CD4-positive, alpha-beta memory T cell (primary cell): ENCODE data around the gene C1orf115. TPM values are rescaled to one million over a fixed set of nuclear protein-coding genes. Genes with fewer than 3 reads are reported as not detected.

ENCODE experiments used
- CTCF ChIA-PET: fragments of 350-600 bp; sonication (Branson Sonifier 250); formaldehyde crosslinking; loops from one replicate; lab custom pipeline; 2021; ENCODE audit warnings: inconsistent platforms; ENCODE audit not compliant: partially characterized antibody; lab: Charles Lee
- POLR2A ChIA-PET: fragments of 350-600 bp; sonication (Branson Sonifier 250); formaldehyde crosslinking; loops from one replicate; lab custom pipeline; 2021; ENCODE audit not compliant: partially characterized antibody; lab: Charles Lee
- DNase-seq, 5 donors: peaks; one replicate each; pipeline versions ENCODE4 v3.0.0 to v3.0.0-alpha.2; 2020 to 2022; ENCODE audit warnings: mixed read lengths in 1 of 5
- H3K27ac ChIP-seq: one replicate; pipeline ENCODE4 v1.7.0; 2013; ENCODE audit warnings: low read depth, low read length
- H3K27me3 ChIP-seq: 2 replicates; pipeline ENCODE4 v1.7.0; 2013; ENCODE audit warnings: mild to moderate bottlenecking, low read length, moderate library complexity; ENCODE audit not compliant: insufficient read depth
- H3K36me3 ChIP-seq: 2 replicates; pipeline ENCODE4 v1.7.0; 2013; ENCODE audit warnings: mild to moderate bottlenecking, low read length, moderate library complexity; ENCODE audit not compliant: insufficient read depth
- H3K4me1 ChIP-seq: 2 replicates; pipeline ENCODE4 v1.7.0; 2013; ENCODE audit warnings: mild to moderate bottlenecking, low read length, moderate library complexity; ENCODE audit not compliant: insufficient read depth
- H3K4me3 ChIP-seq, 2 donors: one replicate each; pipeline ENCODE4 v1.7.0; 2013; ENCODE audit warnings: low read length in 2 of 2, mild to moderate bottlenecking in 1 of 2
- H3K9me3 ChIP-seq, 2 donors: one replicate each; pipeline ENCODE4 v1.7.0; 2013; ENCODE audit warnings: low read length in 2 of 2, control low read depth in 1 of 2; ENCODE audit not compliant: control insufficient read depth in 1 of 2
- H3K27ac Mint-ChIP-seq, 7 donors: one replicate each; pipeline ENCODE4 v1.8.0; 2020 to 2021; ENCODE audit warnings: mixed read lengths in 7 of 7, mild to moderate bottlenecking in 6 of 7, inconsistent platforms in 3 of 7, moderate library complexity in 3 of 7
- H3K27me3 Mint-ChIP-seq, 2 donors: one replicate each; pipeline ENCODE4 v1.8.0; 2020 to 2021; ENCODE audit warnings: mixed read lengths in 2 of 2
- H3K36me3 Mint-ChIP-seq, 2 donors: one replicate each; pipeline ENCODE4 v1.8.0; 2020 to 2021; ENCODE audit warnings: mixed read lengths in 2 of 2, inconsistent platforms in 1 of 2, mild to moderate bottlenecking in 1 of 2
- H3K4me1 Mint-ChIP-seq, 4 donors: one replicate each; pipeline ENCODE4 v1.8.0; 2020 to 2021; ENCODE audit warnings: mixed read lengths in 4 of 4, mild to moderate bottlenecking in 1 of 4
- H3K4me3 Mint-ChIP-seq, 8 donors: one replicate each; pipeline ENCODE4 v1.8.0; 2020 to 2021; ENCODE audit warnings: mixed read lengths in 8 of 8, mild to moderate bottlenecking in 7 of 8, moderate library complexity in 6 of 8, inconsistent platforms in 3 of 8
- H3K9me3 Mint-ChIP-seq, 8 donors: one replicate each; pipeline ENCODE4 v1.8.0; 2020 to 2021; ENCODE audit warnings: mixed read lengths in 8 of 8, mild to moderate bottlenecking in 5 of 8, inconsistent platforms in 3 of 8, moderate library complexity in 1 of 8
- intact Hi-C: fragments of 100-400 bp; cut with micrococcal nuclease; formaldehyde crosslinking; loops from one replicate; pipeline ENCODE4 v1.15.1; 2023
- polyA plus RNA-seq, 2 donors: library from polyadenylated mRNA; unstranded; fragments of 300-500 nt; fragmentation: Illumina TruSeq; gene quantifications; one replicate each; pipeline ENCODE4 v1.2.3, GENCODE V29; 2021
- total RNA-seq, 2 experiments: library from RNA; stranded (reverse); gene quantifications; one replicate each; pipeline ENCODE4 v1.2.3, GENCODE V29; 2021

C1orf115 gene
- total RNA-seq (1 to 10 TPM; 1.5 to 2.0 TPM), polyA plus RNA-seq (1 to 10 TPM; 2.9 to 3.6 TPM)

- peak within 1 kb of the TSS in 1 of 2 donors; percentile 48 for H3K4me3 ChIP-seq
- ChIA-PET POLR2A (no interaction called here), CTCF (interaction anchor here (1.0 to 4.7 kb wide), 5 partner anchors 9 to 86 kb away, joined by 3 to 31 read pairs (median 4); no protein-coding TSS in a partner anchor)
- no peaks in the 10 kb centered on the region for H3K9me3 ChIP-seq
- H3K4me1 ChIP-seq: peaks cover 15% of the 10 kb centered on the region
- Mint-ChIP-seq H3K27ac (peak within 1 kb of the TSS in 4 of 7 donors; percentile 24 to 77 (median 46)), H3K4me3 (peak within 1 kb of the TSS; percentile 79 to 89 (median 84)), H3K4me1 (peaks cover 5 to 13% (median 7%) of the 10 kb centered on the region in 4 donors), H3K27me3 (peaks cover 3 to 7% of the 10 kb centered on the region in 2 donors), H3K9me3 (peaks cover 0 to 2% (median 0%) of the 10 kb centered on the region in 8 donors), H3K36me3 (no peaks in the 10 kb centered on the region)
- no peaks in the 10 kb centered on the region for H3K36me3 ChIP-seq
- H3K27ac ChIP-seq: no peak within 1 kb of the TSS
- peak; percentile 71 to 79 (median 74) for DNase-seq
- intact Hi-C loops: loop anchor here (1.0 kb wide), 1 partner anchor 43 kb away; no protein-coding TSS in a partner anchor
- H3K27me3 ChIP-seq: no peaks in the 10 kb centered on the region
Measured at GRCh38 chr1:220690140-220691052, at the start of gene C1orf115. C1orf115 (plus strand) TSS chr1:220690363; CDS start chr1:220690403, 40 bp downstream.

GRCh38 chr1:220642285-220642684, 47.9 kb upstream of the C1orf115 start:
- Histone ChIP-seq H3K27me3 (no peaks in the 10 kb centered on the region), H3K27ac (no peak overlapping the region), H3K4me3 (no peak overlapping the region), H3K4me1 (no peaks in the 10 kb centered on the region), H3K9me3 (no peaks in the 10 kb centered on the region), H3K36me3 (no peaks in the 10 kb centered on the region)
- ChIA-PET POLR2A (no interaction called here), CTCF (no interaction called here)
- Mint-ChIP-seq H3K36me3 (no peaks in the 10 kb centered on the region), H3K4me3 (no peak overlapping the region), H3K4me1 (no peaks in the 10 kb centered on the region), H3K27me3 (peaks cover 2 to 16% of the 10 kb centered on the region in 2 donors), H3K27ac (no peak overlapping the region), H3K9me3 (no peaks in the 10 kb centered on the region)
- intact Hi-C loops: no loop called here
- DNase-seq: no peak

DNA sequence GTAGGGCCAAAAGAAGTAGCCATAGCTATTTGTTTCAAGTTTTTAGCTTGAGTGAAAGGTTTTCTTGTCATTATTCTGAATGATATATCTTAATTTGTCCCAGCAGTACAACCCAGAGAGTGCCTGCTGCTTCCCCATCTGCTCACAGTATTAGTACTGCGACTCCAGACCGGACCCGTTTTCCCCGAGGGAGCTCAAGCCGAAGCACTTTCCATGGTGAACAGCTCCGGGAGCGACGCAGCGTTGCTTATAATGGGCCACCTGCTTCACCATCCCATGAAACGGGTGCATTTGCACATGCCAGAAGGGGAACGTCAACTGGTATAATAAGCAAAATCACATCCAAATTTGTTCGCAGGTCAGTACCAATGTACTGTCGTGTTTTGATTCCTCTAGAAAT, 37.2 kb upstream of the C1orf115 start:
- no peaks in the 10 kb centered on the region for H3K27me3 ChIP-seq
- peaks cover 0 to 6% of the 10 kb centered on the region in 2 donors for H3K27me3 Mint-ChIP-seq
- ChIA-PET POLR2A (no interaction called here), CTCF (no interaction called here)
- no peak overlapping the region for H3K4me3 Mint-ChIP-seq
- H3K4me3 ChIP-seq: no peak overlapping the region
- no peaks in the 10 kb centered on the region for H3K36me3 Mint-ChIP-seq
- DNase-seq: no peak
- no peak overlapping the region for H3K27ac ChIP-seq
- no peaks in the 10 kb centered on the region for H3K9me3 ChIP-seq
- intact Hi-C loops: no loop called here
- H3K4me1 Mint-ChIP-seq: no peaks in the 10 kb centered on the region
- H3K4me1 ChIP-seq: no peaks in the 10 kb centered on the region
- H3K27ac Mint-ChIP-seq: no peak overlapping the region
- H3K36me3 ChIP-seq: no peaks in the 10 kb centered on the region
- H3K9me3 Mint-ChIP-seq: no peaks in the 10 kb centered on the region

DNA sequence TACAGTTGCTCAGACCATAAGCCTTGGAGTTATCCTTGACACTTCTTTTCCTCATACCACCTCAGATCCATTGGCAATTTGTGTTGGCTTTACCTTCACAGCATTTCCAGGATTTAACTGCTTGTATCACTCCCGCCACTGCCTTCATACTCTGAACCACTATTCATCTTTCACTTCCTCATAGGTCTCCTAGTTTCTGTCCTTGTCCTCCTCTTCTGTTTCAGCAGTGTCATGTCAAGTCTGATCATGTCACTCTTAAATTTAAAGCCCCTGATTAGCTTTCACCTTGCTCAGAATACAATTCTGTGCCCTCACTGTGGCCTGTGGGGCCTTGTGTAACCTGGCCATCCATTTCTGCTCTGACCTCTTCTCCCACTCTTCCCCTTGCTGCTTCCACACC, 34.7 kb upstream of the C1orf115 start:
- POLR2A ChIA-PET: no interaction called here
- intact Hi-C loops: no loop called here
- H3K36me3 Mint-ChIP-seq: no peaks in the 10 kb centered on the region
- Histone ChIP-seq H3K9me3 (no peaks in the 10 kb centered on the region), H3K36me3 (no peaks in the 10 kb centered on the region), H3K27ac (no peak overlapping the region), H3K27me3 (no peaks in the 10 kb centered on the region), H3K4me1 (no peaks in the 10 kb centered on the region), H3K4me3 (no peak overlapping the region)
- no peak overlapping the region for H3K27ac Mint-ChIP-seq
- H3K4me1 Mint-ChIP-seq: no peaks in the 10 kb centered on the region
- no peak for DNase-seq
- H3K9me3 Mint-ChIP-seq: no peaks in the 10 kb centered on the region
- peaks cover 0 to 6% of the 10 kb centered on the region in 2 donors for H3K27me3 Mint-ChIP-seq
- no peak overlapping the region for H3K4me3 Mint-ChIP-seq
- CTCF ChIA-PET: no interaction called here

DNA sequence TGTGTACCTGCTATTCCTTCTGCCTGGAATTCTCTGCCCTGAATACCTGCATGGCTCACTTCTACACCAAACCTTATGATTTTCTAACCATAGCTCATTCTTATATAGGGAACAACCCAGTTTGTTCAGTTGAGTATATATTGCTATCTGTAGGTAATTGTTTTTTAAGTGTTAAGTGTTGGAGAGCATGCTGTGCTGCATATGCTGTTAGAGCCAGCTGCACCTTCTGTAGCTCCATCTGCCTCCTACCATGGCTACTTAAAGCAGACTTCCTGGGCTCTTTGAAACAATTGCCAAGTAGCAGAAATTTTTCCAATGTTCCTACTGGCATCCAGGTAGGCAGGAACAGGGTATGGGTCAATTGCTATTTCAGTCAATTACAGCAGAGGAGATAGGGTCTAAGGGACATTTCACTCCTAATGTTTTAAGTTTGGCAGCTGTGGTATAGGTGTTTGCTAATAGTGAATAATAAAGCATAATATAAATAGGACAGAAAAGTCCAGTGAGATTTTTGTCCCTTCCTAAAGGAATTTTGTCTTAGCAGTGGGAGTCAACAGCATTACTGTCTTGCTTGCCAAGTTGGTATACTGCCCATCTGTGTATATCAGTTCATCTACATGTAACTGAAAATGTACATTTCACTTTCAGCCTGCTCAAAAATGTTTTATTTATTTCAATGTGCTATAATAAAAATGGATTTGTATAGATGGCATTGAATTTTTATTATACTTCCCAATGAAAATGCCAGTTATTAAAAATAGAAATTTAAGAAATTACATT, 34.0 kb upstream of the C1orf115 start:
- POLR2A ChIA-PET: no interaction called here
- no peaks in the 10 kb centered on the region for H3K4me1 Mint-ChIP-seq

GRCh38 chr1:220666349-220666748, 23.8 kb upstream of the C1orf115 start:
- H3K4me3 ChIP-seq: no peak overlapping the region
- no peak for DNase-seq
- intact Hi-C loops: no loop called here
- Mint-ChIP-seq H3K36me3 (no peaks in the 10 kb centered on the region), H3K4me1 (no peaks in the 10 kb centered on the region), H3K27ac (no peak overlapping the region), H3K9me3 (peaks cover 2 to 23% (median 9%) of the 10 kb centered on the region in 8 donors), H3K4me3 (no peak overlapping the region), H3K27me3 (peaks cover 13 to 15% of the 10 kb centered on the region in 2 donors)
- H3K9me3 ChIP-seq: no peaks in the 10 kb centered on the region
- H3K27ac ChIP-seq: no peak overlapping the region
- POLR2A ChIA-PET: no interaction called here
- no peaks in the 10 kb centered on the region for H3K36me3 ChIP-seq
- CTCF ChIA-PET: no interaction called here
- H3K4me1 ChIP-seq: no peaks in the 10 kb centered on the region
- H3K27me3 ChIP-seq: no peaks in the 10 kb centered on the region

More for the DNA sequence above, 34.0 kb upstream of the C1orf115 start:
- Histone ChIP-seq H3K9me3 (no peaks in the 10 kb centered on the region), H3K4me3 (no peak overlapping the region), H3K36me3 (no peaks in the 10 kb centered on the region), H3K27ac (no peak overlapping the region), H3K27me3 (no peaks in the 10 kb centered on the region), H3K4me1 (no peaks in the 10 kb centered on the region)
- H3K9me3 Mint-ChIP-seq: no peaks in the 10 kb centered on the region
- H3K36me3 Mint-ChIP-seq: no peaks in the 10 kb centered on the region
- H3K4me3 Mint-ChIP-seq: no peak overlapping the region
- CTCF ChIA-PET: no interaction called here
- DNase-seq: no peak
- intact Hi-C loops: no loop called here
- H3K27ac Mint-ChIP-seq: no peak overlapping the region
- peaks cover 5 to 12% of the 10 kb centered on the region in 2 donors for H3K27me3 Mint-ChIP-seq

DNA sequence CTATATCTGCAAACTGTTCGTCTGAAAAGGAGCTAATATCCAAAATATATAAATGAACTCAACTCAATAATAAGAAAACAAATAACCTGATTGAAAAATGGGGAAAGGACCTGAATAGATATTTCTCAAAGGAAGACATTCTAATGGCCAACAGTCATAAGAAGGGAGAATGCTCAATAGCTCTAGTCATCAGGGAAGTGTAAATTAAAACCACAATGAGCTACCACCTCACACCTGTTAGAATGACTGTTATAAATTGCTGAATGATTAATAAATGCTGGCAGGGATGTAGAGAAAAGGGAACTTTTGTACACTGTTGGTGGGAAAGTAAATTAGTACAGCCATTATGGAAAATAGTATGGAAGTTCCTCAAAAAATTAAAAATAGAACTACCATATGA, 21.2 kb upstream of the C1orf115 start:
- Mint-ChIP-seq H3K4me3 (no peak overlapping the region), H3K4me1 (no peaks in the 10 kb centered on the region), H3K27me3 (peaks cover 14 to 15% of the 10 kb centered on the region in 2 donors), H3K9me3 (peaks cover 2 to 23% (median 9%) of the 10 kb centered on the region in 8 donors), H3K36me3 (no peaks in the 10 kb centered on the region), H3K27ac (no peak overlapping the region)
- DNase-seq: no peak
- Histone ChIP-seq H3K9me3 (no peaks in the 10 kb centered on the region), H3K27me3 (no peaks in the 10 kb centered on the region), H3K4me1 (no peaks in the 10 kb centered on the region), H3K36me3 (no peaks in the 10 kb centered on the region), H3K27ac (no peak overlapping the region), H3K4me3 (no peak overlapping the region)
- ChIA-PET CTCF (interaction anchor here (0.8 kb wide), 1 partner anchor 11 kb away, joined by 3 read pairs; no protein-coding TSS in a partner anchor), POLR2A (interaction anchor here (0.6 kb wide), 2 partner anchors 212 to 1216 kb away, joined by 3 read pairs; no protein-coding TSS in a partner anchor)
- intact Hi-C loops: no loop called here
